ENCODE measurements around the gene KLHL29.

Gene KLHL29

GRCh38 chr2:23423873-23424680 is 39.1 kb downstream of the KLHL29 start:
- DNase-seq, result no peak

- no peak for DNase-seq
Measured at GRCh38 chr2:23425338-23425871, 40.4 kb downstream of the KLHL29 start.

GRCh38 chr2:23425885-23426262 is 40.9 kb downstream of the KLHL29 start:
- no peak for DNase-seq

GRCh38 chr2:23426263-23426905 is 41.4 kb downstream of the KLHL29 start:
- DNase-seq, result no peak

GRCh38 chr2:23427350-23427749 is 42.4 kb downstream of the KLHL29 start:
- DNase-seq, result no peak

- DNase-seq, result no peak
Measured at GRCh38 chr2:23427976-23428375, 43.0 kb downstream of the KLHL29 start.

- no peak for DNase-seq
Measured at GRCh38 chr2:23429036-23429435, 44.1 kb downstream of the KLHL29 start.

- DNase-seq, result no peak
Measured at GRCh38 chr2:23430263-23430662, 45.3 kb downstream of the KLHL29 start.

- no peak for DNase-seq
Measured at GRCh38 chr2:23432531-23432930, 47.6 kb downstream of the KLHL29 start.

- no peak for DNase-seq
Measured at GRCh38 chr2:23433282-23433681, 48.3 kb downstream of the KLHL29 start.

GRCh38 chr2:23434721-23435121 is 49.7 kb downstream of the KLHL29 start:
- DNase-seq, result no peak

- DNase-seq, result no peak
Measured at GRCh38 chr2:23435250-23436035, 50.5 kb downstream of the KLHL29 start.

GRCh38 chr2:23436346-23437098 is 51.5 kb downstream of the KLHL29 start:
- DNase-seq, result no peak

- no peak for DNase-seq
Measured at GRCh38 chr2:23441414-23441813, 56.4 kb downstream of the KLHL29 start.

GRCh38 chr2:23445450-23445868 is 60.5 kb downstream of the KLHL29 start:
- DNase-seq, result no peak

- no peak for DNase-seq
Measured at GRCh38 chr2:23446916-23447315, 61.9 kb downstream of the KLHL29 start.

GRCh38 chr2:23447405-23447804 is 62.4 kb downstream of the KLHL29 start:
- DNase-seq, result no peak

- no peak for DNase-seq
Measured at GRCh38 chr2:23448906-23449305, 63.9 kb downstream of the KLHL29 start.

- no peak for DNase-seq
Measured at GRCh38 chr2:23449413-23449812, 64.4 kb downstream of the KLHL29 start.

- DNase-seq, result no peak
Measured at GRCh38 chr2:23449831-23450331, 64.9 kb downstream of the KLHL29 start.

GRCh38 chr2:23452372-23452771 is 67.4 kb downstream of the KLHL29 start:
- DNase-seq, result no peak

GRCh38 chr2:23452853-23453420 is 68.0 kb downstream of the KLHL29 start:
- no peak for DNase-seq

All from NCI-H2081 treated with DMSO at 0.1 percent for 48 hours (cell line).